Liver (tissue), 9 donors: ENCODE results near the gene ABHD16B. TPM values are rescaled to one million over a fixed set of nuclear protein-coding genes. Genes with fewer than 3 reads are reported as not detected.
A peak's percentile ranks its signal among the peaks of the same experiment; 100 is the strongest.

Source experiments
- DNase-seq: peaks from one replicate; pipeline ENCODE4 v3.0.0-alpha.2; 2017; ENCODE audit warnings: low spot score
- H3K27ac ChIP-seq, 2 donors: one replicate each; pipeline ENCODE4 v1.7.0; 2013; ENCODE audit warnings: inconsistent platforms in 2 of 2, low read length in 2 of 2, control low read depth in 1 of 2, low read depth in 1 of 2, mild to moderate bottlenecking in 1 of 2
- H3K27me3 ChIP-seq, 4 donors: one replicate each; pipeline versions ENCODE4 v1.6.1 to v1.7.0; 2013; ENCODE audit warnings: low read length in 3 of 4, inconsistent platforms in 1 of 4, mild to moderate bottlenecking in 1 of 4, moderate library complexity in 1 of 4; ENCODE audit not compliant: control insufficient read depth in 4 of 4, insufficient read depth in 4 of 4
- H3K36me3 ChIP-seq, 4 donors: one replicate each; pipeline versions ENCODE4 v1.6.1 to v1.7.0; 2013; ENCODE audit warnings: low read length in 3 of 4, mild to moderate bottlenecking in 3 of 4, low read depth in 1 of 4, moderate library complexity in 1 of 4; ENCODE audit not compliant: control insufficient read depth in 4 of 4, insufficient read depth in 3 of 4
- H3K4me1 ChIP-seq, 4 donors: one replicate each; pipeline versions ENCODE4 v1.6.1 to v1.7.0; 2013; ENCODE audit warnings: low read length in 3 of 4, mild to moderate bottlenecking in 3 of 4, moderate library complexity in 1 of 4; ENCODE audit not compliant: control insufficient read depth in 4 of 4, insufficient read depth in 4 of 4
- H3K4me3 ChIP-seq, 3 donors: one replicate each; pipeline versions ENCODE4 v1.6.1 to v1.7.0; 2013; ENCODE audit warnings: low read length in 3 of 3, control low read depth in 1 of 3, low read depth in 1 of 3, mild to moderate bottlenecking in 1 of 3
- H3K9ac ChIP-seq, 2 donors: one replicate each; pipeline ENCODE4 v1.7.0; 2013; ENCODE audit warnings: low read length in 2 of 2, mild to moderate bottlenecking in 2 of 2, moderate library complexity in 2 of 2, control low read depth in 1 of 2, low read depth in 1 of 2
- H3K9me3 ChIP-seq, 4 donors: one replicate each; pipeline versions ENCODE4 v1.6.1 to v1.7.0; 2013; ENCODE audit warnings: low read length in 3 of 4; ENCODE audit not compliant: control insufficient read depth in 4 of 4
- EGR1 ChIP-seq, 2 donors: IDR thresholded peaks; 2 replicates each; pipeline ENCODE4 v1.6.1; 2016 to 2018; ENCODE audit warnings: antibody characterized with exemption in 2 of 2, low read depth in 2 of 2
- FOXA1 ChIP-seq: IDR thresholded peaks from 2 replicates; pipeline ENCODE4 v1.6.1; 2016; ENCODE audit warnings: antibody characterized with exemption
- FOXA2 ChIP-seq: IDR thresholded peaks from 2 replicates; pipeline ENCODE4 v1.6.1; 2016; ENCODE audit warnings: antibody characterized with exemption
- GABPA ChIP-seq, 2 donors: IDR thresholded peaks in 1 of 2; conservative IDR thresholded peaks in 1 of 2; 2 replicates each; pipeline ENCODE4 v1.6.1; 2016; ENCODE audit warnings: antibody characterized with exemption in 2 of 2, mild to moderate bottlenecking in 1 of 2, moderate library complexity in 1 of 2
- HNF4A ChIP-seq, 2 donors: conservative IDR thresholded peaks; 2 replicates each; pipeline ENCODE4 v1.6.1; 2016; ENCODE audit warnings: antibody characterized with exemption in 2 of 2, mild to moderate bottlenecking in 2 of 2
- HNF4G ChIP-seq: IDR thresholded peaks from 2 replicates; pipeline ENCODE4 v1.6.1; 2016; ENCODE audit warnings: antibody characterized with exemption
- JUND ChIP-seq, 2 donors: IDR thresholded peaks; 2 replicates each; pipeline ENCODE4 v1.6.1; 2016; ENCODE audit warnings: antibody characterized with exemption in 2 of 2
- NR2F2 ChIP-seq: IDR thresholded peaks from 2 replicates; pipeline ENCODE4 v1.6.1; 2016; ENCODE audit warnings: antibody characterized with exemption
- RAD21 ChIP-seq, 2 donors: IDR thresholded peaks; 2 replicates each; pipeline ENCODE4 v1.6.1; 2016; ENCODE audit warnings: antibody characterized with exemption in 2 of 2, mild to moderate bottlenecking in 2 of 2
- RXRA ChIP-seq, 2 donors: IDR thresholded peaks; 2 replicates each; pipeline ENCODE4 v1.6.1; 2017 to 2018; ENCODE audit warnings: antibody characterized with exemption in 2 of 2, mild to moderate bottlenecking in 1 of 2
- SP1 ChIP-seq: IDR thresholded peaks from 2 replicates; pipeline ENCODE4 v1.6.1; 2018; ENCODE audit warnings: antibody characterized with exemption, mild to moderate bottlenecking
- TAF1 ChIP-seq: conservative IDR thresholded peaks from 2 replicates; pipeline ENCODE4 v1.6.1; 2016; ENCODE audit warnings: antibody characterized with exemption, mild to moderate bottlenecking
- YY1 ChIP-seq: IDR thresholded peaks from 2 replicates; pipeline ENCODE4 v1.6.1; 2016; ENCODE audit warnings: antibody characterized with exemption, mild to moderate bottlenecking
- WGBS: extraction: QIAGEN DNeasy Blood & Tissue Kit; methylation state at CpG from one replicate; pipeline ENCODE4 v1.1.7; 2013; 5-methylcytosine and 5-hydroxymethylcytosine counted together
- polyA plus RNA-seq, 2 donors: library from polyadenylated mRNA; stranded (reverse) in 1 of 2; unstranded in 1 of 2; fragments of 200-250 nt in 1 of 2; fragments of >200 nt in 1 of 2; fragmentation: Nextera tagmentation in 1 of 2; extraction: Ambion mirVana in 1 of 2; gene quantifications; one replicate each; pipeline versions ENCODE4 v1.2.1 to v1.2.3, GENCODE V29; 2013 to 2015
- total RNA-seq, 2 donors: library from RNA; depleted of rRNA; stranded (reverse); fragments of >200 nt; gene quantifications; one replicate each; pipeline ENCODE4 v1.2.3, GENCODE V29; 2014
- TF ChIP-seq, protein P1 (sequence below): IDR thresholded peaks from 2 replicates; pipeline ENCODE4 v1.6.1; 2016; ENCODE audit warnings: antibody characterized with exemption
- TF ChIP-seq, protein P2 (sequence below): IDR thresholded peaks from 2 replicates; pipeline ENCODE4 v1.6.1; 2016; ENCODE audit warnings: antibody characterized with exemption
- TF ChIP-seq, protein P3 (sequence below): fragments of 150-350 bp; IDR thresholded peaks from 2 replicates; pipeline ENCODE4 v1.5.1; 2017; ENCODE audit warnings: improper control_type of control experiment, low read depth, low read length; ENCODE audit not compliant: missing input control
- TF ChIP-seq, protein P4 (sequence below): IDR thresholded peaks from 2 replicates; pipeline ENCODE4 v1.6.1; 2016; ENCODE audit warnings: antibody characterized with exemption, mild to moderate bottlenecking
- TF ChIP-seq, protein P5 (sequence below): IDR thresholded peaks from 2 replicates; pipeline ENCODE4 v1.6.1; 2016; ENCODE audit warnings: antibody characterized with exemption
- donor health status: healthy.
- donor health status: healthy.
- donor health status: healthy.
- donor health status: healthy.
- donor health status: healthy.

ABHD16B gene
- total and polyA plus RNA-seq, 4 donors = 0.10 TPM; not detected in 3

DNA sequence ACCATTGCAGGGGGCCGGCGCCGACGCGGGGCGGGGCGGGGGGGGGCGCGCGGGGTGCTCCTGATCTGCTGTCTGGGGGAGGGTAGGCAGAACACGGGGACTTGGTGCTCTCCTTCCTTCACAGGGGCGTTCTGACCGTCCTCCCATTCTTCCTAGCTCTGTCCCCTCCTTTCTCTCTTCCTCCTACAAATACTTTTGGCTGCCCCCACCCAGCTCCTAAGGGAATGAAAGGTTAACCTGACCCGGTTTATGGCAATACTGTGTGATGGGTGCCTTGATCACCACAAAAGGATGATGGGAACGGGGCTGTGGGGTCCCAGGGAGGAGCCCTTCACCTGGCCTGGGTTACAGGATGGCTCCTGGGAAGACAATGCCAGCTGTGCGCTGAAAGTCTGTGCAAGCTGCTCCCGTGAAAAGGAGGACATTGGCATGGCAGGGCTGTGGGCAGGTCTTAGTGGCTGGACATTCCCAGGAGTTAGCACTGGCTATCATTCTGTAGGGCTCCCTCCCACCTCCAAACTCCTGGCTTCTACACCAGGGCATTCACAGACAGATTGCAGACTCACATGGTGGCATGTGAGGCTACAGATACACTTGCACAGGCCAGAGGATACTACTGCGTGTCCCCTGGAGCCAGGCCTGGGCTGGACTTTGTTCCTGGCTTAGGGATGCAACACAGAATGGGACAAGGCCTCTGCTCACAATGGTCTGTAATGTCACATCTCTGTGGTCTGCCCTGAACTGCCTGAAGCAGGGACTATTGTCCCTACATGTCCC is 1.9 kb downstream of the ABHD16B start:
- no peaks in the 10 kb centered on the region for H3K9me3 ChIP-seq
- DNase-seq = no peak
- H3K4me3 ChIP-seq = peak overlapping the region; percentile 53 to 70 (median 63)
- H3K36me3 ChIP-seq = peaks cover 0 to 2% (median 0%) of the 10 kb centered on the region in 4 donors
- H3K4me1 ChIP-seq = peaks cover 6 to 39% (median 20%) of the 10 kb centered on the region in 4 donors
- peak overlapping the region; percentile 86 to 89 for H3K27ac ChIP-seq
- H3K9ac ChIP-seq = peak overlapping the region; percentile 21 to 90
- TF ChIP-seq, protein P1, sequence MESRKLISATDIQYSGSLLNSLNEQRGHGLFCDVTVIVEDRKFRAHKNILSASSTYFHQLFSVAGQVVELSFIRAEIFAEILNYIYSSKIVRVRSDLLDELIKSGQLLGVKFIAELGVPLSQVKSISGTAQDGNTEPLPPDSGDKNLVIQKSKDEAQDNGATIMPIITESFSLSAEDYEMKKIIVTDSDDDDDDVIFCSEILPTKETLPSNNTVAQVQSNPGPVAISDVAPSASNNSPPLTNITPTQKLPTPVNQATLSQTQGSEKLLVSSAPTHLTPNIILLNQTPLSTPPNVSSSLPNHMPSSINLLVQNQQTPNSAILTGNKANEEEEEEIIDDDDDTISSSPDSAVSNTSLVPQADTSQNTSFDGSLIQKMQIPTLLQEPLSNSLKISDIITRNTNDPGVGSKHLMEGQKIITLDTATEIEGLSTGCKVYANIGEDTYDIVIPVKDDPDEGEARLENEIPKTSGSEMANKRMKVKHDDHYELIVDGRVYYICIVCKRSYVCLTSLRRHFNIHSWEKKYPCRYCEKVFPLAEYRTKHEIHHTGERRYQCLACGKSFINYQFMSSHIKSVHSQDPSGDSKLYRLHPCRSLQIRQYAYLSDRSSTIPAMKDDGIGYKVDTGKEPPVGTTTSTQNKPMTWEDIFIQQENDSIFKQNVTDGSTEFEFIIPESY = no peak
- TF ChIP-seq FOXA1 (no peak), JUND (IDR thresholded peaks at IDR 0.05) (no peak), HNF4A (conservative IDR thresholded peaks at IDR 0.05) (peak; percentile 32 to 58), EGR1 (IDR thresholded peaks at IDR 0.05; ENCODE audit: low read depth in 2 of 2) (no peak)
- TF ChIP-seq, protein P2, sequence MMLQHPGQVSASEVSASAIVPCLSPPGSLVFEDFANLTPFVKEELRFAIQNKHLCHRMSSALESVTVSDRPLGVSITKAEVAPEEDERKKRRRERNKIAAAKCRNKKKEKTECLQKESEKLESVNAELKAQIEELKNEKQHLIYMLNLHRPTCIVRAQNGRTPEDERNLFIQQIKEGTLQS = no peak
- WGBS = 81% methylated on average over 18 of the region's 18 CpGs
- no peaks in the 10 kb centered on the region for H3K27me3 ChIP-seq

DNA sequence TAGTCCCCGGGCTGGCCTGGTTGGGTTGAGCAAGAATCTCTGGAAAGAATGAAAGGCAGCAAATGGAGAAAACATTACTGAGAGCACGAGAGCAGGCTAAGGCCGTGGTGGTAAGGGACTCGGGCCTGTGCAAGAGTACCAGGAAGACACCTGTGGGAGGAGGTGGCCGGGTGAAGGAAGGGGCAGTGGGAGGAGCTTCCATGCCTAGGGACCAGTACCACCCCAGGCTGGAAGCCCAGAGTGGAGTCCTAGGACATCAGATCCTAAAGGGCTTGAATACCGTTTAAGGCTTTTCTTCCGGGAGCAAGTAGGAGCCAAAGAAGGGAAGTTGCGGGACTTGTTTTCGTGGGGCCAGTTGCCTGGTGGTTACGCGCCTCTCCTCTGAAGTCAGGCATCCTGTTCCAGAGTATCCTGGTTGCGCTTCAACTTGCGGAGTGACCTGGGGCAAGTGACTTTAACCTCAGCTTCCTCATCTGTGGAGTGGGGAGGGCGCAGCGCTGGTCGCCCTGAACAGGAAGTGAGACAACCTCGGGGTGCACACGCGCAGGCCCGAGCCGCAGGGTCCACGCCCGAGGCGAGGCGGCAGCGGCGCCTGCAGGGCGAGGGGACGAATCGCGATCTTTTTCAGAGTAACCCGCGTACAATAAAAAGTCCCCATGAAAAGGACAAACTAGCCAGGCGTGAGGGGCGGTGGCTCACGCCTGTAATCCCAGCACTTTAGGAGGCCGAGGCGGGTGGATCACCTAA is 2.7 kb downstream of the ABHD16B start:
- H3K36me3 ChIP-seq = peaks cover 0 to 5% (median 2%) of the 10 kb centered on the region in 4 donors
- peak overlapping the region; percentile 74 to 90 for H3K9ac ChIP-seq
- H3K4me3 ChIP-seq = peak overlapping the region; percentile 53 to 70 (median 63)
- peaks cover 4 to 36% (median 17%) of the 10 kb centered on the region in 4 donors for H3K4me1 ChIP-seq
- H3K9me3 ChIP-seq = no peaks in the 10 kb centered on the region
- H3K27ac ChIP-seq = peak overlapping the region; percentile 86 to 89
- no peaks in the 10 kb centered on the region for H3K27me3 ChIP-seq
- TF ChIP-seq FOXA1 (peak; percentile 13), TAF1 (no peak), EGR1 (IDR thresholded peaks at IDR 0.05; ENCODE audit: low read depth in 2 of 2) (no peak), HNF4G (no peak), HNF4A (conservative IDR thresholded peaks at IDR 0.05) (peak in 1 of 2 donors; percentile 38), GABPA (IDR thresholded peaks at IDR 0.05 in 1 of 2, conservative IDR thresholded peaks at IDR 0.05 in 1 of 2) (peak; percentile 41 to 84), YY1 (no peak), JUND (IDR thresholded peaks at IDR 0.05) (peak in 1 of 2 donors; percentile 9), RXRA (IDR thresholded peaks at IDR 0.05) (peak; percentile 33 to 64), RAD21 (IDR thresholded peaks at IDR 0.05) (peak; percentile 81 to 83), FOXA2 (no peak), SP1 (peak; percentile 52), NR2F2 (peak; percentile 66)
- TF ChIP-seq, protein P1 = no peak
- TF ChIP-seq, protein P3, sequence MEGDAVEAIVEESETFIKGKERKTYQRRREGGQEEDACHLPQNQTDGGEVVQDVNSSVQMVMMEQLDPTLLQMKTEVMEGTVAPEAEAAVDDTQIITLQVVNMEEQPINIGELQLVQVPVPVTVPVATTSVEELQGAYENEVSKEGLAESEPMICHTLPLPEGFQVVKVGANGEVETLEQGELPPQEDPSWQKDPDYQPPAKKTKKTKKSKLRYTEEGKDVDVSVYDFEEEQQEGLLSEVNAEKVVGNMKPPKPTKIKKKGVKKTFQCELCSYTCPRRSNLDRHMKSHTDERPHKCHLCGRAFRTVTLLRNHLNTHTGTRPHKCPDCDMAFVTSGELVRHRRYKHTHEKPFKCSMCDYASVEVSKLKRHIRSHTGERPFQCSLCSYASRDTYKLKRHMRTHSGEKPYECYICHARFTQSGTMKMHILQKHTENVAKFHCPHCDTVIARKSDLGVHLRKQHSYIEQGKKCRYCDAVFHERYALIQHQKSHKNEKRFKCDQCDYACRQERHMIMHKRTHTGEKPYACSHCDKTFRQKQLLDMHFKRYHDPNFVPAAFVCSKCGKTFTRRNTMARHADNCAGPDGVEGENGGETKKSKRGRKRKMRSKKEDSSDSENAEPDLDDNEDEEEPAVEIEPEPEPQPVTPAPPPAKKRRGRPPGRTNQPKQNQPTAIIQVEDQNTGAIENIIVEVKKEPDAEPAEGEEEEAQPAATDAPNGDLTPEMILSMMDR = peak; percentile 56
- TF ChIP-seq, protein P4, sequence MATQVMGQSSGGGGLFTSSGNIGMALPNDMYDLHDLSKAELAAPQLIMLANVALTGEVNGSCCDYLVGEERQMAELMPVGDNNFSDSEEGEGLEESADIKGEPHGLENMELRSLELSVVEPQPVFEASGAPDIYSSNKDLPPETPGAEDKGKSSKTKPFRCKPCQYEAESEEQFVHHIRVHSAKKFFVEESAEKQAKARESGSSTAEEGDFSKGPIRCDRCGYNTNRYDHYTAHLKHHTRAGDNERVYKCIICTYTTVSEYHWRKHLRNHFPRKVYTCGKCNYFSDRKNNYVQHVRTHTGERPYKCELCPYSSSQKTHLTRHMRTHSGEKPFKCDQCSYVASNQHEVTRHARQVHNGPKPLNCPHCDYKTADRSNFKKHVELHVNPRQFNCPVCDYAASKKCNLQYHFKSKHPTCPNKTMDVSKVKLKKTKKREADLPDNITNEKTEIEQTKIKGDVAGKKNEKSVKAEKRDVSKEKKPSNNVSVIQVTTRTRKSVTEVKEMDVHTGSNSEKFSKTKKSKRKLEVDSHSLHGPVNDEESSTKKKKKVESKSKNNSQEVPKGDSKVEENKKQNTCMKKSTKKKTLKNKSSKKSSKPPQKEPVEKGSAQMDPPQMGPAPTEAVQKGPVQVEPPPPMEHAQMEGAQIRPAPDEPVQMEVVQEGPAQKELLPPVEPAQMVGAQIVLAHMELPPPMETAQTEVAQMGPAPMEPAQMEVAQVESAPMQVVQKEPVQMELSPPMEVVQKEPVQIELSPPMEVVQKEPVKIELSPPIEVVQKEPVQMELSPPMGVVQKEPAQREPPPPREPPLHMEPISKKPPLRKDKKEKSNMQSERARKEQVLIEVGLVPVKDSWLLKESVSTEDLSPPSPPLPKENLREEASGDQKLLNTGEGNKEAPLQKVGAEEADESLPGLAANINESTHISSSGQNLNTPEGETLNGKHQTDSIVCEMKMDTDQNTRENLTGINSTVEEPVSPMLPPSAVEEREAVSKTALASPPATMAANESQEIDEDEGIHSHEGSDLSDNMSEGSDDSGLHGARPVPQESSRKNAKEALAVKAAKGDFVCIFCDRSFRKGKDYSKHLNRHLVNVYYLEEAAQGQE = peak; percentile 27
- TF ChIP-seq, protein P5, sequence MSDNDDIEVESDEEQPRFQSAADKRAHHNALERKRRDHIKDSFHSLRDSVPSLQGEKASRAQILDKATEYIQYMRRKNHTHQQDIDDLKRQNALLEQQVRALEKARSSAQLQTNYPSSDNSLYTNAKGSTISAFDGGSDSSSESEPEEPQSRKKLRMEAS = no peak
- 2% methylated on average over 38 of the region's 38 CpGs for WGBS
- peak; percentile 66 for DNase-seq
